IMR-90 (cell line): ENCODE results near the gene GPR35. TPM values are rescaled to one million over a fixed set of nuclear protein-coding genes. Genes with fewer than 3 reads are reported as not detected.
A peak's percentile ranks its signal among the peaks of the same experiment; 100 is the strongest.

ENCODE experiments used
- ATAC-seq: fragments of 200-7000 bp; cut with Tn5 transposase; 2 replicates; pipeline ENCODE4 v1.9.1; 2020; ENCODE audit warnings: low read depth, mild to moderate bottlenecking, moderate library complexity
- BruUV-seq: library from RNA; stranded (reverse); fragments of 400-500 nt; replicated peaks from 2 replicates; lab custom pipeline; 2021; lab: Mats Ljungman, UMichigan
- CTCF ChIA-PET: fragments of 300-600 bp; formaldehyde crosslinking; extraction: SDS; loops from one replicate; lab custom pipeline; 2021; ENCODE audit warnings: antibody characterized with exemption; lab: Yijun Ruan, JAX
- POLR2A ChIA-PET: fragments of 300-600 bp; sonication (Branson Sonifier 250); formaldehyde crosslinking; loops from one replicate; lab custom pipeline; 2022; ENCODE audit warnings: antibody characterized with exemption; ENCODE audit not compliant: unreplicated experiment; lab: Charles Lee
- DNase-seq: peaks from one replicate; pipeline ENCODE4 v3.0.0; 2013
- H2AFZ ChIP-seq: replicated peaks from 2 replicates; pipeline ENCODE3; 2013; ENCODE audit warnings: low read length, mild to moderate bottlenecking; ENCODE audit not compliant: poor library complexity
- H2AK5ac ChIP-seq: 2 replicates; pipeline ENCODE4 v1.6.1; 2013; ENCODE audit warnings: low read depth, low read length, inconsistent platforms
- H2AK9ac ChIP-seq: replicated peaks from 2 replicates; pipeline ENCODE3; 2013; ENCODE audit warnings: mild to moderate bottlenecking, low read depth, low read length, moderate library complexity; ENCODE audit not compliant: poor library complexity
- H2BK120ac ChIP-seq: 2 replicates; pipeline ENCODE4 v1.6.1; 2013; ENCODE audit warnings: low read depth, low read length, inconsistent platforms
- H2BK15ac ChIP-seq: 3 replicates; pipeline ENCODE4 v1.6.1; 2013; ENCODE audit warnings: low read depth, low read length, inconsistent platforms
- H2BK20ac ChIP-seq: 2 replicates; pipeline ENCODE4 v1.6.1; 2013; ENCODE audit warnings: low read depth, mild to moderate bottlenecking, inconsistent platforms, low read length, moderate library complexity
- H2BK5ac ChIP-seq: 2 replicates; pipeline ENCODE4 v1.6.1; 2013; ENCODE audit warnings: mild to moderate bottlenecking, low read depth, low read length, inconsistent platforms; ENCODE audit not compliant: poor library complexity, severe bottlenecking
- H3K14ac ChIP-seq: replicated peaks from 2 replicates; pipeline ENCODE4 v1.6.1; 2013; ENCODE audit warnings: low read depth, low read length, inconsistent platforms
- H3K18ac ChIP-seq: 2 replicates; pipeline ENCODE4 v1.6.1; 2013; ENCODE audit warnings: low read depth, low read length, control low read depth
- H3K23ac ChIP-seq: 2 replicates; pipeline ENCODE4 v1.6.1; 2013; ENCODE audit warnings: low read depth, low read length, inconsistent platforms
- H3K27ac ChIP-seq: 2 replicates; pipeline ENCODE4 v1.5.1; 2013; ENCODE audit warnings: mild to moderate bottlenecking, control low read depth, low read length; ENCODE audit not compliant: insufficient read depth
- H3K27me3 ChIP-seq: 2 replicates; pipeline ENCODE4 v1.6.1; 2013; ENCODE audit warnings: low read length; ENCODE audit not compliant: control insufficient read depth, insufficient read depth
- H3K36me3 ChIP-seq: 2 replicates; pipeline ENCODE4 v1.6.1; 2013; ENCODE audit warnings: low read length, mixed read lengths; ENCODE audit not compliant: control insufficient read depth, insufficient read depth
- H3K4ac ChIP-seq: 2 replicates; pipeline ENCODE4 v1.6.1; 2013; ENCODE audit warnings: low read depth, low read length, inconsistent platforms
- H3K4me1 ChIP-seq: 2 replicates; pipeline ENCODE4 v1.6.1; 2013; ENCODE audit warnings: low read length, mixed read lengths; ENCODE audit not compliant: control insufficient read depth, insufficient read depth
- H3K4me2 ChIP-seq: 2 replicates; pipeline ENCODE4 v1.6.1; 2013; ENCODE audit warnings: low read depth, mild to moderate bottlenecking, control low read depth, low read length, moderate library complexity
- H3K4me3 ChIP-seq: 2 replicates; pipeline ENCODE4 v1.5.1; 2013; ENCODE audit warnings: low read depth, mild to moderate bottlenecking, control low read depth, low read length, moderate library complexity; ENCODE audit not compliant: insufficient read depth
- H3K56ac ChIP-seq: 2 replicates; pipeline ENCODE4 v1.6.1; 2013; ENCODE audit warnings: low read length, inconsistent platforms; ENCODE audit not compliant: insufficient read depth; ENCODE audit errors: extremely low read depth
- H3K79me1 ChIP-seq, 2 experiments: 2 replicates each; pipeline ENCODE4 v1.6.1; 2013; ENCODE audit warnings: low read length in 2 of 2, inconsistent platforms in 1 of 2, low read depth in 1 of 2
- H3K9ac ChIP-seq: 2 replicates; pipeline ENCODE4 v1.6.1; 2013; ENCODE audit warnings: low read depth, low read length, control low read depth
- H3K9me1 ChIP-seq: 2 replicates; pipeline ENCODE4 v1.6.1; 2013; ENCODE audit warnings: low read length, inconsistent platforms; ENCODE audit not compliant: insufficient read depth
- H3K9me3 ChIP-seq: 2 replicates; pipeline ENCODE4 v1.6.1; 2013; ENCODE audit warnings: low read length; ENCODE audit not compliant: control insufficient read depth, insufficient read depth
- H4K20me1 ChIP-seq: 2 replicates; pipeline ENCODE4 v1.6.1; 2013; ENCODE audit warnings: low read length, inconsistent platforms; ENCODE audit not compliant: insufficient read depth
- H4K5ac ChIP-seq: 2 replicates; pipeline ENCODE4 v1.6.1; 2013; ENCODE audit warnings: mild to moderate bottlenecking, low read depth, low read length, control low read depth
- H4K8ac ChIP-seq, 2 experiments: 2 replicates each; pipeline ENCODE4 v1.6.1; 2013; ENCODE audit warnings: low read depth in 2 of 2, low read length in 2 of 2, control low read depth in 1 of 2, inconsistent platforms in 1 of 2
- H4K91ac ChIP-seq: 2 replicates; pipeline ENCODE4 v1.6.1; 2013; ENCODE audit warnings: low read depth, low read length, inconsistent platforms; ENCODE audit not compliant: insufficient read depth
- BHLHE40 ChIP-seq: fragments of 150-350 bp; IDR thresholded peaks from 2 replicates; pipeline ENCODE4 v1.6.1; 2016; ENCODE audit warnings: mild to moderate bottlenecking, low read depth, low read length
- CEBPB ChIP-seq: IDR thresholded peaks from 2 replicates; pipeline ENCODE4 v1.6.1; 2012; ENCODE audit warnings: low read depth, low read length, improper control_type of control experiment
- CHD1 ChIP-seq: IDR thresholded peaks from 2 replicates; pipeline ENCODE4 v1.6.1; 2012; ENCODE audit warnings: low read depth, low read length, improper control_type of control experiment
- CTCF ChIP-seq: conservative IDR thresholded peaks from 2 replicates; pipeline ENCODE4 v1.5.1; 2012; ENCODE audit warnings: mild to moderate bottlenecking, low read depth, low read length, improper control_type of control experiment
- FOS ChIP-seq: fragments of 150-350 bp; IDR thresholded peaks from 2 replicates; pipeline ENCODE4 v1.6.1; 2016; ENCODE audit warnings: low read depth, low read length
- MAFK ChIP-seq: IDR thresholded peaks from 2 replicates; pipeline ENCODE4 v1.6.1; 2012; ENCODE audit warnings: low read depth, low read length, improper control_type of control experiment
- MAZ ChIP-seq: IDR thresholded peaks from 2 replicates; pipeline ENCODE4 v1.6.1; 2012; ENCODE audit warnings: low read depth, mild to moderate bottlenecking, low read length, improper control_type of control experiment, moderate library complexity, borderline replicate concordance
- MXI1 ChIP-seq: IDR thresholded peaks from 2 replicates; pipeline ENCODE4 v1.6.1; 2012; ENCODE audit warnings: low read depth, mild to moderate bottlenecking, low read length, moderate library complexity, borderline replicate concordance
- NFE2L2 ChIP-seq: fragments of 150-350 bp; IDR thresholded peaks from 2 replicates; pipeline ENCODE4 v1.6.1; 2016; ENCODE audit warnings: low read depth, mild to moderate bottlenecking, low read length
- POLR2A ChIP-seq: IDR thresholded peaks from 2 replicates; pipeline ENCODE4 v1.6.1; 2012; ENCODE audit warnings: mild to moderate bottlenecking, low read depth, low read length
- RAD21 ChIP-seq: IDR thresholded peaks from 2 replicates; pipeline ENCODE4 v1.6.1; 2012; ENCODE audit warnings: low read length, improper control_type of control experiment
- RCOR1 ChIP-seq: IDR thresholded peaks from 2 replicates; pipeline ENCODE4 v1.6.1; 2012; ENCODE audit warnings: mild to moderate bottlenecking, low read length, improper control_type of control experiment; ENCODE audit not compliant: insufficient replicate concordance
- RFX5 ChIP-seq: IDR thresholded peaks from 2 replicates; pipeline ENCODE4 v1.8.0; 2012; ENCODE audit warnings: low read depth, mild to moderate bottlenecking, low read length, moderate library complexity
- SMC3 ChIP-seq: fragments of 150-350 bp; IDR thresholded peaks from 2 replicates; pipeline ENCODE4 v1.6.1; 2016; ENCODE audit warnings: low read depth, mild to moderate bottlenecking, antibody characterized with exemption, low read length, moderate library complexity
- WGBS, 2 experiments: methylation state at CpG; one replicate each; pipeline versions ENCODE4 v1.1.5 to v1.1.7; 2013; ENCODE audit warnings: missing lambda C conversion rate in 2 of 2; ENCODE audit not compliant: insufficient read length in 1 of 2; ENCODE audit errors: extremely low coverage in 2 of 2; 5-methylcytosine and 5-hydroxymethylcytosine counted together
- dilution Hi-C: fragments of 300-500 bp; cut with HindIII; formaldehyde crosslinking; loops from one replicate; pipeline ENCODE4 v1.14.3; 2018; ENCODE audit warnings: low sequenced_read_pairs; ENCODE audit not compliant: unreplicated experiment
- in situ Hi-C: fragments of 300-500 bp; cut with MboI; formaldehyde crosslinking; loops from 3 replicates; pipeline ENCODE4 v1.14.3; 2019; ENCODE audit warnings: low sequenced_read_pairs, inconsistent platforms, mixed read lengths
- intact Hi-C: fragments of 100-400 bp; cut with micrococcal nuclease; formaldehyde crosslinking; loops from 2 replicates; pipeline ENCODE4 v1.10.0; 2022
- polyA plus RNA-seq, 3 experiments: library from polyadenylated mRNA; depleted of rRNA; stranded (reverse); fragments of >200 nt; gene quantifications; 2 replicates each; pipeline ENCODE4 v1.2.3, GENCODE V29; 2012; ENCODE audit warnings: low replicate concordance in 1 of 3
- total RNA-seq: library from RNA; depleted of rRNA; stranded (reverse); fragments of >200 nt; gene quantifications from 2 replicates; pipeline ENCODE4 v1.2.3, GENCODE V29; 2012
- TF ChIP-seq, protein P1 (sequence below): fragments of 150-350 bp; IDR thresholded peaks from 2 replicates; pipeline ENCODE4 v1.6.1; 2016; ENCODE audit warnings: low read depth, mild to moderate bottlenecking, low read length, moderate library complexity, borderline replicate concordance
- TF ChIP-seq, protein P2 (sequence below): fragments of 150-350 bp; IDR thresholded peaks from 2 replicates; pipeline ENCODE4 v1.6.1; 2017; ENCODE audit warnings: mild to moderate bottlenecking, antibody characterized with exemption, low read length, low read depth

Gene GPR35
- total and polyA plus RNA-seq, 2 of the 4 experiments (the other 2 are of a cell fraction) = 0.31 TPM; not detected in 1

DNA sequence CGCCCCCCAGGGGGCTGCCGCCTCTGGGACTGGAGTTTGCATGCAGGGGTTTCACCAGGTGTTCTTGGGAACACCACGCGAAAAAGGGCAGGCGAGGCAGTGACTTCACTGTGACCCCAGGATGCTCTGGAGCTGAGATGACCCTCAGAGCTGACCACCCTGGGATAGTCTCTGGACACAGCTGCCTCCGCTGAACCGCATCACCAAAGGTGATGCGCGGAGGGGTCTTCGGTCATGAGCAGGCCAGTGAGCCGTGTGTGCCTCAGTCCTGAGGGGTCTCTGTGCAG, 17.5 kb downstream of the GPR35 start:
- H4K91ac ChIP-seq = no peak overlapping the region
- no peak overlapping the region for H3K14ac ChIP-seq
- H2BK15ac ChIP-seq = no peak overlapping the region
- no peak overlapping the region for H3K4me2 ChIP-seq
- H2BK5ac ChIP-seq = no peak overlapping the region
- H3K9me3 ChIP-seq = no peaks in the 10 kb centered on the region
- intact Hi-C loops (no loop called here), dilution Hi-C loops (no loop called here), in situ Hi-C loops (no loop called here)
- TF ChIP-seq CHD1 (no peak), RCOR1 (no peak), CTCF (no peak), NFE2L2 (no peak), BHLHE40 (no peak), RAD21 (no peak), SMC3 (no peak), MAFK (no peak), MXI1 (no peak), CEBPB (no peak), MAZ (no peak), POLR2A (no peak), FOS (no peak), RFX5 (no peak)
- TF ChIP-seq, protein P1, sequence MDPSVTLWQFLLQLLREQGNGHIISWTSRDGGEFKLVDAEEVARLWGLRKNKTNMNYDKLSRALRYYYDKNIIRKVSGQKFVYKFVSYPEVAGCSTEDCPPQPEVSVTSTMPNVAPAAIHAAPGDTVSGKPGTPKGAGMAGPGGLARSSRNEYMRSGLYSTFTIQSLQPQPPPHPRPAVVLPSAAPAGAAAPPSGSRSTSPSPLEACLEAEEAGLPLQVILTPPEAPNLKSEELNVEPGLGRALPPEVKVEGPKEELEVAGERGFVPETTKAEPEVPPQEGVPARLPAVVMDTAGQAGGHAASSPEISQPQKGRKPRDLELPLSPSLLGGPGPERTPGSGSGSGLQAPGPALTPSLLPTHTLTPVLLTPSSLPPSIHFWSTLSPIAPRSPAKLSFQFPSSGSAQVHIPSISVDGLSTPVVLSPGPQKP = no peak
- TF ChIP-seq, protein P2, sequence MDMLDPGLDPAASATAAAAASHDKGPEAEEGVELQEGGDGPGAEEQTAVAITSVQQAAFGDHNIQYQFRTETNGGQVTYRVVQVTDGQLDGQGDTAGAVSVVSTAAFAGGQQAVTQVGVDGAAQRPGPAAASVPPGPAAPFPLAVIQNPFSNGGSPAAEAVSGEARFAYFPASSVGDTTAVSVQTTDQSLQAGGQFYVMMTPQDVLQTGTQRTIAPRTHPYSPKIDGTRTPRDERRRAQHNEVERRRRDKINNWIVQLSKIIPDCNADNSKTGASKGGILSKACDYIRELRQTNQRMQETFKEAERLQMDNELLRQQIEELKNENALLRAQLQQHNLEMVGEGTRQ = no peak
- H2BK120ac ChIP-seq = no peak overlapping the region
- H3K18ac ChIP-seq = no peak overlapping the region
- WGBS, 2 experiments = 85% methylated on average over 5 of the region's 11 CpGs; no CpG with 5 or more reads in 1 of the 2 experiments
- DNase-seq = no peak
- no peak overlapping the region for H4K5ac ChIP-seq
- no peak overlapping the region for H3K23ac ChIP-seq
- H2AK5ac ChIP-seq = no peak overlapping the region
- no peaks in the 10 kb centered on the region for H3K9me1 ChIP-seq
- H3K4ac ChIP-seq = no peak overlapping the region
- no peak overlapping the region for H3K9ac ChIP-seq
- H4K8ac ChIP-seq = no peak overlapping the region
- no peaks in the 10 kb centered on the region for H4K20me1 ChIP-seq
- H2AFZ ChIP-seq = peak overlapping the region; percentile 11
- peaks cover 51% of the 10 kb centered on the region for H3K27me3 ChIP-seq
- H2AK9ac ChIP-seq = no peak overlapping the region
- H3K36me3 ChIP-seq = no peaks in the 10 kb centered on the region
- no TSS peak for BruUV-seq
- POLR2A ChIA-PET = no interaction called here
- no peak for ATAC-seq
- H3K4me3 ChIP-seq = no peak overlapping the region
- H3K4me1 ChIP-seq = no peaks in the 10 kb centered on the region
- no peak overlapping the region for H3K27ac ChIP-seq
- CTCF ChIA-PET = no interaction called here
- no peak overlapping the region for H2BK20ac ChIP-seq
- no peaks in the 10 kb centered on the region for H3K79me1 ChIP-seq
- no peak overlapping the region for H3K56ac ChIP-seq
